Measurements from ENCODE around the gene RAD51B.

RAD51B gene

GRCh38 chr14:68534276-68534675 lies 714.7 kb downstream of the RAD51B start:
- no peak for TF ChIP-seq CTCF (IDR thresholded peaks at IDR 0.05; ENCODE audit: insufficient read depth, low read depth, low read length, missing control alignments)
- no peak for DNase-seq (ENCODE audit: low read depth)
- H3K4me3 ChIP-seq (ENCODE audit: low read depth, low read length) = no peak overlapping the region

GRCh38 chr14:68535404-68536017 lies 715.9 kb downstream of the RAD51B start:
- TF ChIP-seq CTCF (IDR thresholded peaks at IDR 0.05; ENCODE audit: insufficient read depth, low read depth, low read length, missing control alignments) = no peak
- no peak for DNase-seq (ENCODE audit: low read depth)
- no peak overlapping the region for H3K4me3 ChIP-seq (ENCODE audit: low read depth, low read length)

DNA sequence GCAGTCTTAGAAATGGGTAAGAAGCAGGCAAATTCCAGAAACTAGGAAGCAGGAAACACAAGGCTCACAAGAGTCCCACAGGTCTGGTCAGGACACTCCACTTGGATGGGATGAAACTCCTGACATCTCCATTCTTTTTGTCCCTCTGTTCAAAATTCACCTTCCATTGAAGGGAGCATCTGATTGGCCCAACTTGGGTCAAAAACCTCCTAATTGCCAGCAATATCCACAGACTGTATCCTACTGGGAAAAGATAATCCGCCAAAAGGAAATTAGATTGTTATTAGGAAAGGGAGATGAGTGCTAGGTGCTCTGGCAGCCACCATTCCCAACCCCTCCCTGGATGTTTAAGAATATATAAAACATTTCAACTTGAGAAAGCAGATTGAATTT lies 716.4 kb downstream of the RAD51B start:
- DNase-seq (ENCODE audit: low read depth) = no peak
- H3K4me3 ChIP-seq (ENCODE audit: low read depth, low read length) = no peak overlapping the region
- TF ChIP-seq CTCF (IDR thresholded peaks at IDR 0.05; ENCODE audit: insufficient read depth, low read depth, low read length, missing control alignments) = no peak

DNA sequence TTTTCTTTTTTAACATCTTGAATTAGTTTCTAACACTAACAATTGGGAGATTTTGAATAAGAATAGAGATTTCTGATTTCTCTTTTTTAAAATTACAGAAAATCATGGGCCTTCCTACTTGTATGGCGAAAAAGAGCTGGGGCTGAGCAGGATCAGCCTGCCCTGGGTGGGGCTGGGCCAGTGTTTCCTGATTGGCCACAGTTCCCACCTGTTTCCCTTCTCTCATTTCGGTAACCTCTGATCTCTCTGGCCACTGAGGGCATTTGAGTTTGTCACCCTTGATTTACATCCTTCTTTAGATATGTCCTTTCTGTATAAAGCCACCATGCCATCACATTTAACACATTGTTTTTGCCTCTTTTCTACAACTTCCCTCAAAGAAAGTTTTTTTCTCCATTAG lies 719.1 kb downstream of the RAD51B start:
- DNase-seq (ENCODE audit: low read depth) = no peak
- H3K4me3 ChIP-seq (ENCODE audit: low read depth, low read length) = no peak overlapping the region
- TF ChIP-seq CTCF (IDR thresholded peaks at IDR 0.05; ENCODE audit: insufficient read depth, low read depth, low read length, missing control alignments) = no peak

- DNase-seq (ENCODE audit: low read depth) = no peak
- no peak overlapping the region for H3K4me3 ChIP-seq (ENCODE audit: low read depth, low read length)
- no peak for TF ChIP-seq CTCF (IDR thresholded peaks at IDR 0.05; ENCODE audit: insufficient read depth, low read depth, low read length, missing control alignments)
Measured at GRCh38 chr14:68539241-68539737, 719.7 kb downstream of the RAD51B start.

DNA sequence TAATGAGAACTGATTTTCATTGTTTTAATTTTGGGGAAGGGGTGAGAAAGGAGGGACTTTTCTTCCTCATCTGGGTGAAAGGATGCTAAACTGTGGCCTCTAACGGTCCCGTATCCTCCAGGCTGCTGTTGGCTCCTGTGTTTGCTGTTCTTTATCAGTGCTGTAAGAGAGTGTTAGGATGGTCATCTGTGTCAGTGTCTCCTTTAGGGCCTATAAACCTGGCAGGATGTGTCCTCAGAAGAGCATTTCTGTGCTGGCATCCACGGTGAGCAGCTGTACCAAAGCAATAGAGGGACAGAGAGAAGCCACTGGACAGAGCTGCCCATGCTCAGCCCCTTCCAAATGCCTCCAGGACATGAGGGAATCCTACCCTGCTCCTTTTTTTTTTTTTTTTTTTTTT lies 720.2 kb downstream of the RAD51B start:
- H3K4me3 ChIP-seq (ENCODE audit: low read depth, low read length) = no peak overlapping the region
- no peak for TF ChIP-seq CTCF (IDR thresholded peaks at IDR 0.05; ENCODE audit: insufficient read depth, low read depth, low read length, missing control alignments)
- no peak for DNase-seq (ENCODE audit: low read depth)

Measured in GM12865 (cell line).